Activated naive CD8-positive, alpha-beta T cell treated with anti-CD3 and anti-CD28 coated beads for 36 hours (primary cell): Measurements from ENCODE around the gene WNT2. TPM values are rescaled to one million over a fixed set of nuclear protein-coding genes. Genes with fewer than 3 reads are reported as not detected.

Experiments
- DNase-seq: peaks from one replicate; pipeline ENCODE4 v3.0.0; 2021
- H3K27ac Mint-ChIP-seq: one replicate; pipeline ENCODE4 v1.8.0; 2022; ENCODE audit warnings: mild to moderate bottlenecking, moderate library complexity, mixed read lengths
- H3K27me3 Mint-ChIP-seq: one replicate; pipeline ENCODE4 v1.8.0; 2022; ENCODE audit warnings: mild to moderate bottlenecking, mixed read lengths
- H3K36me3 Mint-ChIP-seq: one replicate; pipeline ENCODE4 v1.8.0; 2021; ENCODE audit warnings: mild to moderate bottlenecking, mixed read lengths
- H3K4me1 Mint-ChIP-seq: one replicate; pipeline ENCODE4 v1.8.0; 2021; ENCODE audit warnings: mixed read lengths
- H3K4me3 Mint-ChIP-seq: one replicate; pipeline ENCODE4 v1.8.0; 2022; ENCODE audit warnings: mild to moderate bottlenecking, moderate library complexity, mixed read lengths
- H3K9me3 Mint-ChIP-seq: one replicate; pipeline ENCODE4 v1.8.0; 2022; ENCODE audit warnings: mixed read lengths
- total RNA-seq, 2 experiments: library from RNA; stranded (reverse); gene quantifications; one replicate each; pipeline ENCODE4 v1.2.3, GENCODE V29; 2021

The WNT2 gene
- total RNA-seq, result not detected

- no peak within 1 kb of the TSS for H3K4me3 Mint-ChIP-seq
- H3K36me3 Mint-ChIP-seq, result peaks cover 2% of the 10 kb centered on the region
- no peaks in the 10 kb centered on the region for H3K9me3 Mint-ChIP-seq
- peaks cover 67% of the 10 kb centered on the region for H3K27me3 Mint-ChIP-seq
- no peaks in the 10 kb centered on the region for H3K4me1 Mint-ChIP-seq
- no peak for DNase-seq
- H3K27ac Mint-ChIP-seq, result no peak within 1 kb of the TSS
Measured at GRCh38 chr7:117322741-117323304, at the start of gene WNT2. Gene WNT2 (minus strand): TSS chr7:117323058. CDS start chr7:117322989, 69 bp downstream.

- Mint-ChIP-seq H3K4me1 (no peaks in the 10 kb centered on the region), H3K27ac (no peak overlapping the region), H3K9me3 (no peaks in the 10 kb centered on the region), H3K27me3 (no peaks in the 10 kb centered on the region), H3K4me3 (no peak overlapping the region), H3K36me3 (no peaks in the 10 kb centered on the region)
- DNase-seq, result no peak
Measured at GRCh38 chr7:117372073-117372472, 49.2 kb upstream of the WNT2 start.

GRCh38 chr7:117364339-117365080 is 41.7 kb upstream of the WNT2 start:
- Mint-ChIP-seq H3K9me3 (peaks cover 1% of the 10 kb centered on the region), H3K36me3 (no peaks in the 10 kb centered on the region), H3K27ac (no peak overlapping the region), H3K4me3 (no peak overlapping the region), H3K4me1 (no peaks in the 10 kb centered on the region), H3K27me3 (no peaks in the 10 kb centered on the region)
- no peak for DNase-seq

- Mint-ChIP-seq H3K9me3 (peaks cover 1% of the 10 kb centered on the region), H3K36me3 (no peaks in the 10 kb centered on the region), H3K27ac (no peak overlapping the region), H3K27me3 (no peaks in the 10 kb centered on the region), H3K4me1 (no peaks in the 10 kb centered on the region), H3K4me3 (no peak overlapping the region)
- DNase-seq, result no peak
Measured at GRCh38 chr7:117362294-117362888, 39.5 kb upstream of the WNT2 start.

GRCh38 chr7:117350027-117350426 is 27.2 kb upstream of the WNT2 start:
- no peaks in the 10 kb centered on the region for H3K36me3 Mint-ChIP-seq
- no peaks in the 10 kb centered on the region for H3K9me3 Mint-ChIP-seq
- H3K27me3 Mint-ChIP-seq, result peaks cover 7% of the 10 kb centered on the region
- no peak overlapping the region for H3K27ac Mint-ChIP-seq
- no peak overlapping the region for H3K4me3 Mint-ChIP-seq
- no peaks in the 10 kb centered on the region for H3K4me1 Mint-ChIP-seq
- no peak for DNase-seq

DNA sequence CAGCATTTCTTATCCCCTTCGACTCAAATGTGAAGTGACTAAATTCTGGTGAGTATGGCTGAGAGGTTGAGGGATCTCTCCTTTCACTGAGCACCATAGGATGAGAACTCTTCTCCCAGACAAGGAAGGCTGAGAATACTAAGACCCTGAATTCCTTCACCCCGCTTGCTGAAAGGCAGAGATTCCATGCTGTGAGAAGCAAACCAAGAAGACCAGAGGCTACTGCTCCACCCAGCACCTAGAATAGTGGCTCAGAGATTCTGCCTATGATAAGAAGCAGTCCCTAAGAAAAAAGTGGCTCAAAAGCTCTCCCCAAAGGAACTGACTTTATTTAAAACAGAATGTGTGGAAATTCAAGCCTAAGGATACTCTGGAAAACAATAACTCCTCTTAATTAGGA is 26.7 kb upstream of the WNT2 start:
- Mint-ChIP-seq H3K4me3 (no peak overlapping the region), H3K4me1 (no peaks in the 10 kb centered on the region), H3K9me3 (no peaks in the 10 kb centered on the region), H3K36me3 (no peaks in the 10 kb centered on the region), H3K27ac (no peak overlapping the region), H3K27me3 (peaks cover 7% of the 10 kb centered on the region)
- no peak for DNase-seq

DNA sequence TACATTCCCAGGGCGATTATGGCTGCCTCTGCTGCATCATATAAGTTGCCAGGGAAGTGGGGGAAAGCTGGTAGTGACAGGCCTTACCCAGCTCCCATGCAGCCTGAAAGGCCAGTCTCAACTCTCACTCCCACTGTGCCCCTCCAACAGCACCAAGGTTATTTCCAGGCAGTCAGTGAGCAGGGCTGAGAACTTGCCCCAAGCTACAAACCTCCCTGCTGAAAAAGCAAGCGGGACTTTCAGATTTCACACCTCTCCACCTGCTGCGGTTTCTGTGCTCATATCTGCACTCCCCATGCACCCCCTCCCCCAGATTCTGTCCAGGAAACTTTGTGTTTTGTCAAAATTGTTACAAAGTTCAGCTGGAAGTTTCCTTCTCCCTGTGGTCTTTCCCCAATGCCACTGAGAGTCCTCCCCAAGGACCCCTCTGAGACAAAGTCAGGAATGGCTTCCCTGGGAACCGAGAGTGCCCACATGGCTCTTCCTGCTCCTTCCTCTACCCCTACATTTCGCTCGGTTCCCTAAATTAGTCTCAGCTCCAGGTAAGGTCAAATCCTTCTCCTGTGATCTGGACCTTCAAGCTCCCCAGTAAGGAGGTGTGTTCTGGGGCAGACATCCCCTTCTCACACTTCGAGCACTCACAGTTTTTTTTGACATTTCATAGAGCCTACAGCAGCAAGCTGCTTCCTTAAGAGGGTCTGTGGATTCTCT is 25.3 kb upstream of the WNT2 start:
- H3K36me3 Mint-ChIP-seq, result no peaks in the 10 kb centered on the region
- H3K9me3 Mint-ChIP-seq, result no peaks in the 10 kb centered on the region
- peaks cover 7% of the 10 kb centered on the region for H3K27me3 Mint-ChIP-seq
- no peaks in the 10 kb centered on the region for H3K4me1 Mint-ChIP-seq
- no peak for DNase-seq
- H3K4me3 Mint-ChIP-seq, result no peak overlapping the region
- H3K27ac Mint-ChIP-seq, result no peak overlapping the region

- no peak overlapping the region for H3K4me3 Mint-ChIP-seq
- no peak for DNase-seq
- H3K27me3 Mint-ChIP-seq, result peaks cover 7% of the 10 kb centered on the region
- H3K27ac Mint-ChIP-seq, result no peak overlapping the region
- no peaks in the 10 kb centered on the region for H3K4me1 Mint-ChIP-seq
- no peaks in the 10 kb centered on the region for H3K36me3 Mint-ChIP-seq
- H3K9me3 Mint-ChIP-seq, result no peaks in the 10 kb centered on the region
Measured at GRCh38 chr7:117347480-117347879, 24.6 kb upstream of the WNT2 start.

- no peak overlapping the region for H3K4me3 Mint-ChIP-seq
- H3K9me3 Mint-ChIP-seq, result no peaks in the 10 kb centered on the region
- no peak for DNase-seq
- no peaks in the 10 kb centered on the region for H3K4me1 Mint-ChIP-seq
- peaks cover 7% of the 10 kb centered on the region for H3K27me3 Mint-ChIP-seq
- no peaks in the 10 kb centered on the region for H3K36me3 Mint-ChIP-seq
- H3K27ac Mint-ChIP-seq, result no peak overlapping the region
Measured at GRCh38 chr7:117346161-117346560, 23.3 kb upstream of the WNT2 start.

- Mint-ChIP-seq H3K27ac (no peak overlapping the region), H3K4me1 (no peaks in the 10 kb centered on the region), H3K4me3 (no peak overlapping the region)
Measured at GRCh38 chr7:117338020-117338419, 15.2 kb upstream of the WNT2 start.

GRCh38 chr7:117333168-117333567 is 10.3 kb upstream of the WNT2 start:
- Mint-ChIP-seq H3K4me1 (no peaks in the 10 kb centered on the region), H3K4me3 (no peak overlapping the region), H3K27ac (no peak overlapping the region), H3K9me3 (peaks cover 5% of the 10 kb centered on the region), H3K27me3 (no peaks in the 10 kb centered on the region), H3K36me3 (no peaks in the 10 kb centered on the region)
- no peak for DNase-seq

More at GRCh38 chr7:117338020-117338419, 15.2 kb upstream of the WNT2 start:
- no peaks in the 10 kb centered on the region for H3K9me3 Mint-ChIP-seq
- H3K27me3 Mint-ChIP-seq, result no peaks in the 10 kb centered on the region
- no peak for DNase-seq
- no peaks in the 10 kb centered on the region for H3K36me3 Mint-ChIP-seq

- peaks cover 4% of the 10 kb centered on the region for H3K27me3 Mint-ChIP-seq
Measured at GRCh38 chr7:117332031-117332430, 9.2 kb upstream of the WNT2 start.

GRCh38 chr7:117325836-117326235 is 3.0 kb upstream of the WNT2 start:
- Mint-ChIP-seq H3K36me3 (peaks cover 2% of the 10 kb centered on the region), H3K4me1 (no peaks in the 10 kb centered on the region), H3K4me3 (no peak overlapping the region), H3K9me3 (peaks cover 5% of the 10 kb centered on the region), H3K27me3 (peaks cover 55% of the 10 kb centered on the region), H3K27ac (no peak overlapping the region)
- no peak for DNase-seq

More at GRCh38 chr7:117332031-117332430, 9.2 kb upstream of the WNT2 start:
- Mint-ChIP-seq H3K4me3 (no peak overlapping the region), H3K27ac (no peak overlapping the region), H3K9me3 (peaks cover 5% of the 10 kb centered on the region), H3K4me1 (no peaks in the 10 kb centered on the region), H3K36me3 (no peaks in the 10 kb centered on the region)
- no peak for DNase-seq

- no peaks in the 10 kb centered on the region for H3K4me1 Mint-ChIP-seq
- H3K27me3 Mint-ChIP-seq, result peaks cover 64% of the 10 kb centered on the region
- peaks cover 2% of the 10 kb centered on the region for H3K36me3 Mint-ChIP-seq
- no peak overlapping the region for H3K27ac Mint-ChIP-seq
- H3K9me3 Mint-ChIP-seq, result peaks cover 3% of the 10 kb centered on the region
- no peak for DNase-seq
- no peak overlapping the region for H3K4me3 Mint-ChIP-seq
Measured at GRCh38 chr7:117324960-117325359, 2.1 kb upstream of the WNT2 start.
